SH-SY5Y (cell line): ENCODE measurements around the gene MAG.

Source experiments
- GATA2 ChIP-seq: IDR thresholded peaks from 2 replicates; pipeline ENCODE4 v1.6.1; 2011; ENCODE audit warnings: mild to moderate bottlenecking, low read depth, low read length
- GATA3 ChIP-seq: IDR thresholded peaks from 2 replicates; pipeline ENCODE4 v1.6.1; 2011; ENCODE audit warnings: low read depth, mild to moderate bottlenecking, low read length, moderate library complexity

DNA sequence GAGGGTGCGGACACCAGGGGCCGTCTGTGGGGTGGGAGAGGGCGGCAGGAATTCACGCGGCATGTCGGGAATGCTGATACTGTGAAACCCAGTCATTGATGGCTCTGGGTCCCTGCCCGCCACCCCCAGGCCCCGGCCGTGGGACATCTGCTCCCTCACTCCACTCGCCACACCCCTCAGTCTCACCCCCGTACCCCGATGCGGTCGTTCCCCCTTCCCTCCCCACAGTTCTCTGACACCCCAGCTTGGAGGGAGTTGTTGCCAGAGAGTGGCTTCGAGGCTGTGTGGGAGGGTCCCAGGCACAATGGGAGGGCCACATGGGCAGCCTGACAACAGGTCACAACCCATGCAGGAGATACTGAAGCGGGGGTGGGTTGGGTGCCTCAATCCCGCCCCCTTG lies 1.8 kb downstream of the MAG start:
- no peak for TF ChIP-seq GATA2
- TF ChIP-seq GATA3, result no peak
